A673 (cell line): ENCODE data around the gene IRF2. TPM values are rescaled to one million over a fixed set of nuclear protein-coding genes. Genes with fewer than 3 reads are reported as not detected.

Experiments used
- BruUV-seq: library from RNA; stranded (reverse); fragments of 400-500 nt; replicated peaks from 2 replicates; lab custom pipeline; 2021; lab: Mats Ljungman, UMichigan
- CTCF ChIA-PET: fragments of 300-600 bp; sonication (Branson Sonifier 250); formaldehyde crosslinking; loops from one replicate; lab custom pipeline; 2022; ENCODE audit warnings: antibody characterized with exemption; lab: Charles Lee
- POLR2A ChIA-PET: fragments of 300-600 bp; sonication (Branson Sonifier 250); formaldehyde crosslinking; loops from one replicate; lab custom pipeline; 2022; ENCODE audit warnings: antibody characterized with exemption; ENCODE audit not compliant: low non-redundant PET; lab: Charles Lee
- DNase-seq: peaks from one replicate; pipeline ENCODE4 v3.0.0-alpha.2; 2015; ENCODE audit warnings: low spot score
- H3K27ac ChIP-seq: fragments of 200-600 bp; sonication (generic); 2 replicates; pipeline ENCODE4 v1.5.1; 2016; ENCODE audit warnings: mixed run types, low read depth, mild to moderate bottlenecking, mixed read lengths, antibody characterized with exemption, low read length; ENCODE audit not compliant: poor library complexity, severe bottlenecking
- H3K27me3 ChIP-seq: fragments of 200-600 bp; sonication (generic); replicated peaks from 2 replicates; pipeline ENCODE4 v1.6.1; 2017; ENCODE audit warnings: mixed run types, low read depth, mild to moderate bottlenecking, mixed read lengths, antibody characterized with exemption, low read length; ENCODE audit not compliant: insufficient read depth, poor library complexity
- H3K36me3 ChIP-seq: fragments of 200-600 bp; sonication (generic); 2 replicates; pipeline ENCODE4 v1.6.1; 2016; ENCODE audit warnings: mixed run types, mild to moderate bottlenecking, mixed read lengths, antibody characterized with exemption, low read length; ENCODE audit not compliant: insufficient read depth, poor library complexity, severe bottlenecking
- H3K4me1 ChIP-seq: fragments of 200-600 bp; sonication (generic); 2 replicates; pipeline ENCODE4 v1.6.1; 2017; ENCODE audit warnings: mixed run types, mild to moderate bottlenecking, mixed read lengths, antibody characterized with exemption, low read length; ENCODE audit not compliant: insufficient read depth, poor library complexity, severe bottlenecking
- H3K4me3 ChIP-seq: fragments of 200-600 bp; sonication (generic); 2 replicates; pipeline ENCODE4 v1.5.1; 2016; ENCODE audit warnings: low read depth, mixed run types, mild to moderate bottlenecking, mixed read lengths, low read length; ENCODE audit not compliant: poor library complexity, severe bottlenecking
- H3K9me3 ChIP-seq: fragments of 200-600 bp; sonication (generic); 2 replicates; pipeline ENCODE4 v1.6.1; 2016; ENCODE audit warnings: mixed run types, low read depth, mild to moderate bottlenecking, mixed read lengths, antibody characterized with exemption, low read length; ENCODE audit not compliant: poor library complexity, severe bottlenecking
- CTCF ChIP-seq: fragments of 300-800, 200-600 bp; sonication (generic); conservative IDR thresholded peaks from 2 replicates; pipeline ENCODE4 v1.5.1; 2017; ENCODE audit warnings: low read depth, mild to moderate bottlenecking, antibody characterized with exemption, low read length, moderate library complexity, mixed read lengths
- EZH2 ChIP-seq: fragments of 200-600 bp; sonication (generic); IDR thresholded peaks from 2 replicates; pipeline ENCODE4 v1.6.1; 2017; ENCODE audit warnings: borderline replicate concordance, low read depth, mild to moderate bottlenecking, mixed read lengths, antibody characterized with exemption, low read length; ENCODE audit not compliant: poor library complexity, severe bottlenecking
- intact Hi-C: fragments of 100-400 bp; cut with micrococcal nuclease; formaldehyde crosslinking; loops from one replicate; pipeline ENCODE4 v1.10.0; 2022; ENCODE audit not compliant: unreplicated experiment
- total RNA-seq: library from RNA; stranded (reverse); gene quantifications from 2 replicates; pipeline ENCODE4 v1.2.3, GENCODE V29; 2021

IRF2 gene
- total RNA-seq, 1 experiment from 2014 or later: 28.2 TPM

DNA sequence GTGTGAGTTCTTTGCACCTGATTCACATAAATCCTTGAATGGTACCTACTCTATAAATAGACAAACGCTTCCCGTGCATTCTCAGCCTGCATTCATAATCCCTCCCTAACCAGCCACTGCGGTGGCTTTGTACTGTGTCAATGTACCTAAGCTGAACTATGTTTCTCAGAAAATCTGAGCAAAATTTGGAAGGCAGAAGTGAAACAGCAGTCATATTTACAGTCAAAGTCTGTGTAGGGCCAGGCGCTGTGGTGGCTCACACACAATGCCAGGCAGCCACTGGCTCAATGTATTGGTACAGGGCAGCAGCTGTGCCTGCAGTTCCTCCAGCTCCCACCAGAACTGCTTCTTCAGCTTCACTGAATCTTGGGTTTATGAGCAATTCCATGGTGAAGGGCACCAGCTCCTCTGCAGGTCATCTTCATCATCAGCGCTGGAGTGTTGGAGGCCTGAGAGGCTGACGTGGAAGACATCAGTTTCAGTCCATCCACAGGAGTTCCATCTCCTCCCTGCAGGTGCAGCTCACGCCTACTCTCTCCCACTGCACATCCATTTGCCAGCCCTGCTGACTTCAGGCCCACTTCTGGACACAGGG lies 32.3 kb upstream of the IRF2 start:
- ChIA-PET POLR2A (no interaction called here), CTCF (interaction anchor here (0.5 to 1.4 kb wide), 2 partner anchors 242 to 634 kb away, joined by 3 read pairs; no protein-coding TSS in a partner anchor)
- Histone ChIP-seq H3K9me3 (no peaks in the 10 kb centered on the region), H3K36me3 (no peaks in the 10 kb centered on the region), H3K4me3 (no peak overlapping the region), H3K4me1 (peaks cover 17% of the 10 kb centered on the region), H3K27me3 (no peaks in the 10 kb centered on the region), H3K27ac (no peak overlapping the region)
- no TSS peak for BruUV-seq
- peak; percentile 18 for DNase-seq
- no peak for TF ChIP-seq CTCF
- no peak for TF ChIP-seq EZH2
- intact Hi-C loops: no loop called here

DNA sequence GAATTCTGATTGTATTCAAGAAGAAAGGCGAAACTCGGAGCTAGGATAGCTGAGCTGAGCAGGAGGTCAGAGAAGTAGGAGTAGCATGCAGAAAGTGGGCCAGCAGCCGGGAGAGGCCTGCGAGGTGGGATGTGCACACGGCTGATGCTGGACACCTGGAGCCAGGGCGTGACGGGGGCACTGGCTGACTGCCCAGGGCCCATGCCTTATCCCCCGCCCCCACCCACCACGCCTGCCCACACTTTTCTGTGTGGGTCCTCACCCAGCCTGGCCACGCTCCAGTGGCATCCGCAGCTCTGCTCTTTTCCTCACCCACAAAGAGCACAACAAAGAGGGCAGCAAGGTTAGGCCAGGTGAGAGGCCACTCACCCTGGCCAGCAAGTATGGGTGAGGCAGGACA lies 30.0 kb upstream of the IRF2 start:
- Histone ChIP-seq H3K36me3 (no peaks in the 10 kb centered on the region), H3K4me3 (no peak overlapping the region), H3K4me1 (peaks cover 17% of the 10 kb centered on the region), H3K27me3 (no peaks in the 10 kb centered on the region), H3K27ac (no peak overlapping the region), H3K9me3 (no peaks in the 10 kb centered on the region)
- no peak for TF ChIP-seq EZH2
- no peak for TF ChIP-seq CTCF
- ChIA-PET POLR2A (no interaction called here), CTCF (no interaction called here)
- intact Hi-C loops: no loop called here
- BruUV-seq: no TSS peak
- DNase-seq: no peak

GRCh38 chr4:184503869-184504300 lies 29.5 kb upstream of the IRF2 start:
- ChIA-PET CTCF (no interaction called here), POLR2A (no interaction called here)
- H3K9me3 ChIP-seq: no peaks in the 10 kb centered on the region
- DNase-seq: peak; percentile 7
- intact Hi-C loops: no loop called here
- BruUV-seq: no TSS peak
- H3K4me1 ChIP-seq: peaks cover 17% of the 10 kb centered on the region
- no peaks in the 10 kb centered on the region for H3K36me3 ChIP-seq
- no peak overlapping the region for H3K4me3 ChIP-seq
- TF ChIP-seq CTCF (no peak), EZH2 (no peak)
- no peak overlapping the region for H3K27ac ChIP-seq
- H3K27me3 ChIP-seq: no peaks in the 10 kb centered on the region
